HL-60 (cell line): ENCODE data around the gene GRM5.

Experiments used
- CTCF ChIP-seq: IDR thresholded peaks from one replicate; pipeline ENCODE4 v1.5.1; 2011; ENCODE audit warnings: low read length, control low read depth, inconsistent platforms; ENCODE audit not compliant: insufficient read depth
- POLR2AphosphoS5 ChIP-seq: IDR thresholded peaks from 2 replicates; pipeline ENCODE4 v1.6.1; 2012; ENCODE audit warnings: low read depth
- REST ChIP-seq: IDR thresholded peaks from 2 replicates; pipeline ENCODE4 v1.6.1; 2012; ENCODE audit warnings: low read depth; ENCODE audit not compliant: insufficient replicate concordance
- SPI1 ChIP-seq: IDR thresholded peaks from 2 replicates; pipeline ENCODE4 v1.6.1; 2012; ENCODE audit warnings: low read depth, mild to moderate bottlenecking, borderline replicate concordance

GRCh38 chr11:89016214-89016613, 49.6 kb downstream of the GRM5 start:
- TF ChIP-seq CTCF, result no peak
- no peak for TF ChIP-seq POLR2AphosphoS5
- no peak for TF ChIP-seq REST
- TF ChIP-seq SPI1, result no peak
